Stimulated activated CD4-positive, alpha-beta T cell treated with anti-CD3 and anti-CD28 coated beads, Interleukin-2, amount 100 ng/mL, for 4 hours (primary cell): ENCODE results near the gene UBTF.

Experiments
- DNase-seq: peaks from one replicate; pipeline ENCODE4 v3.0.0-alpha.2; 2020; ENCODE audit warnings: low read depth

The UBTF gene

DNA sequence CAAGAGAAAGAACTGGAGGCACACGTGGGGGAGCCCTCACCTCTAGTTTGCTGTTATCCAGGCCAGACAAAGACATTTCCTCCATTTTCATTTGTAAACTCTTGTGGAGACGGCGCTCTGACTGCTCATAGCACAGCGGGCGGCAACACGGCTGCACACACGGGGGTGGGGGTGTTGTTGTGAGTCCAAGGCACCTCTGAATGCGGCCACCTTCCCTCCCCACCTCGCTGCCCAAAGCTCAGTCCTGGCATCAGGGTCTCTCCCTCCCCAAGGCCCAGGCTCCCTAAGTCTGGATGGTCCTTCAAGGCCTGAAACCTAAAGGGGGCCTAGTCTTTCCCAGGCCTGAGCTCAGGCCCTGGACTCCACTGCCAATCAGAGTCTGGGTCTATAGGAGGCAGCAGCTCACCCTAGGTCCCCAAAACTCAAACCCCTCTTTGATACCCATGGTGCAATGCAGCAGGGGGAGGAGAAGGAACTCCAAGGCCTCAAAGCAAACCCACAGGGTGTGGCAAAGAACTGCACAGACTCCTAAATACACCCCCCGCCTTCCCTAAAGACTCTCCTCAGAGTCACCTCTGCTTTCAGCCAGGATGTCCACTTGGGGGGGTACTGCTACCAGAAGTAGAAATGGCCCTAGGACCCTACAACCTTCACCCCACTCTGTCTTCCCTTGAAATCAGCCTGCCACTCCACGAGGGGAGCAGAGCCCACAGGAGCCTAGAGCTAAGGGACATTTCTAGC, 21.3 kb downstream of the UBTF start:
- no peak for DNase-seq

DNA sequence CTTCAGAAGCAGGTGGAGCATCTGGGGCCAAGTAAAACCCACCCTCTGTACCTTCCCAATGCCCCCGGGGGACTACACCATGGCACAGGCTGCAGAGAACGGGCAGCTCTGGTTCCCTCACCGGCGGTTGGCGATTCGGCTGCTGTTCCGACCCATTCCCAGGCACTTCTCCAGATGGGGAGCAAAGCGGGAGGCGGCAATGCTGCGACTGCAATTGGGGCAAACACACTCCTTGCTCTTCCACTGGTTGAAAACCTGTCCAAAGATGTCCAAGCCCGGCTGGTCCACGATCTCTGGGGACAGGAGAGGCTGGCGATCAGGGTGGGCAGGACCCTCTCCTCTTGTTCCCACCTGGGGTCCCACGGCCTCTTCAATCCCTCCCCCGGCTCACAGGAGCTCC, 22.4 kb downstream of the UBTF start:
- DNase-seq, result no peak

DNA sequence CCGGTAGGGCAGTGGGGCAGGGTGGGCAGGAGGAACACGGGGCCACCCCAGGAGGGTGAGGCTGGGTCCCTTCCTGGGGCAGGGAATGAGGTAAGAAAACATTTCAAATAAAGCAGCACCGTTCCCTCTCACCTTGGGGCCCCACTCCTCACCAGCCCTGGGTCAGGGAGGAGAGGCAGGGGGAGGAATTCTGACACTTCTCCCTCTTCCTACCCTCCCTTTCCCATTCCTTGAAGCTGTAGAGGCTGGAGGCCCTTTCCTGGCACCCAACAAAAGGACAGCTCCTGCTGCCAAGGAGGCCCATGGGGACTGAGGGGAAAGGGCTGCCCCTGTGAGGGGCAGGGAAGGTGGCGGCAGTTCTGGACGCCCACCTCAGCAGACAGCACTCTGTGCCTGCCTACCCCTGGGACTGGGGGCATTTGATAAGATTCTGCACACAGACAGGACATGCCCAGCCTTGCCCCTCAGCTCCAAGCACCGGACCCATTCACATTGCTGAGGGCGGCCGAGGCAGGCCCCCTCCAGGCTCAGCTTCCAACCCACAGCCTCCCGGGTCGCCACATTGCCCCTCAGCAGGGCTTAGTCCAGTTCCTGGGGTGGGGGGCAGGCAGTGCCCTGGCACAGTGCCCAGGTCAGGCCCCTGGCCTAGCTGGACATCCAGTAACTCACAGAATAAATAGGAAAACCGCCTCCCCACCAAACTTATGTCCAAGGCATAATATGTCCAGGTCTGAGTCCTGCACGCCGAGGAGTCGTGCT, 26.0 kb downstream of the UBTF start:
- DNase-seq, result no peak

GRCh38 chr17:44192750-44193149, 26.7 kb downstream of the UBTF start:
- no peak for DNase-seq

DNA sequence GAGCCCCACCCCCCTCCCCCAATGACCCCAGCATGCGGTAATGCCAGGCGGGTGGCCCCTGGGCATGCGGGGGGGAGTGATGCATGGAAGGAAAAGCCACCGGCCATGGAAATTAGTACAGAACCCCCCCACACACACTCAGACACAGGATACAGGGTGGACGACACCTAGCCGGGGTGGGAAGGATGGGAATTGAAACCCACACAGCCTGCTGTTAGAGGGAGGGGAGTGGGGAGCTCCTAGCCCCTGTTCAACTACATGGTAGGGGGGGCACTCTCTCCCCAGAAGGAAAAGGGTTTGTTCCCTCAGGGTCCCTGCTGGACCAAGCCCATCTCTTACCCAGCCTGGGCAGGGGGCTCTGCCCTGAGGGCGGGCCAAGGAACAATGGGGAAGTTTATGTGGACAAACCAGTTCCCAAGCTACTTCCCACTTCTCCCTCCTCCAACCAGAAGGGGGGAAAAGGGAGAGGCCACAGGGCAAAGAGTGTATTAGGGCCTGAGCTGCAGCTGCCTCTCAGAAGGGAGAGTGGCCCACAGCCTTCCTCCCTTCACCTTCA, 27.5 kb downstream of the UBTF start:
- no peak for DNase-seq

DNA sequence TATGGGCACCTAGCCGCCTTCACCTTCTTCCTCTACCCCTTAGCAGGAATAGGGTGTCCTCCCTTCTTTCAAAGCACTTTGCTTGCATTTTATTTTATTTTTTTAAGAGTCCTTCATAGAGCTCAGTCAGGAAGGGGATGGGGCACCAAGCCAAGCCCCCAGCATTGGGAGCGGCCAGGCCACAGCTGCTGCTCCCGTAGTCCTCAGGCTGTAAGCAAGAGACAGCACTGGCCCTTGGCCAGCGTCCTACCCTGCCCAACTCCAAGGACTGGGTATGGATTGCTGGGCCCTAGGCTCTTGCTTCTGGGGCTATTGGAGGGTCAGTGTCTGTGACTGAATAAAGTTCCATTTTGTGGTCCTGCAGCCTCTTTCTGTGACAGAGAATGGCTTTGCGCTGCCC, 28.1 kb downstream of the UBTF start:
- no peak for DNase-seq

- no peak for DNase-seq
Observed at GRCh38 chr17:44190481-44190880, 29.0 kb downstream of the UBTF start.

DNA sequence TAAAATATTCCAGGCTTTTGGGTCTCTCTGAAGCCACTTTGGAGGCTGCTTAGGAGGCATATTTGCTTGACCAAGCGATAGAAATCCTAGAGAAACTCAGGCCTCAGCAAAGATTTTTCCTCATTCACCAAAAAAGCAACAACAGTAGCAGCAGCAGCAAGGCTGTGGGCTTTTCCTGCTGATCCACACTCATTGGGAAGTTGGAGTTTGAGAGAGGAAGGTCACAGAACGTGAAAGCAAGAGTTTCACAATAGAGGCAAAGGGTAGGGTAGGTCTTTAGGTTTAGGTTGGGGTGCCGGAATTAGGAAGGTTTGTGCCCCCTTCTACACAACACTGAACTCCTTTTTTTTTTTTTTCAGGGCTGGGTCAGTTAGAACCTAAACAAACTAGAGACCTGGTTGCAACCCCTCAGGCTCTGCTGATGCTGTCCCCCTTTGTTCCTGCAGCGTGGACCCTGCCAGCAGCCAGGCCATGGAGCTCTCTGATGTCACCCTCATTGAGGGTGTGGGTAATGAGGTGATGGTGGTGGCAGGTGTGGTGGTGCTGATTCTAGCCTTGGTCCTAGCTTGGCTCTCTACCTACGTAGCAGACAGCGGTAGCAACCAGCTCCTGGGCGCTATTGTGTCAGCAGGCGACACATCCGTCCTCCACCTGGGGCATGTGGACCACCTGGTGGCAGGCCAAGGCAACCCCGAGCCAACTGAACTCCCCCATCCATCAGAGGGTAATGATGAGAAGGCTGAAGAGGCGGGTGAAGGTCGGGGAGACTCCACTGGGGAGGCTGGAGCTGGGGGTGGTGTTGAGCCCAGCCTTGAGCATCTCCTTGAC, 30.7 kb downstream of the UBTF start:
- DNase-seq, result no peak

DNA sequence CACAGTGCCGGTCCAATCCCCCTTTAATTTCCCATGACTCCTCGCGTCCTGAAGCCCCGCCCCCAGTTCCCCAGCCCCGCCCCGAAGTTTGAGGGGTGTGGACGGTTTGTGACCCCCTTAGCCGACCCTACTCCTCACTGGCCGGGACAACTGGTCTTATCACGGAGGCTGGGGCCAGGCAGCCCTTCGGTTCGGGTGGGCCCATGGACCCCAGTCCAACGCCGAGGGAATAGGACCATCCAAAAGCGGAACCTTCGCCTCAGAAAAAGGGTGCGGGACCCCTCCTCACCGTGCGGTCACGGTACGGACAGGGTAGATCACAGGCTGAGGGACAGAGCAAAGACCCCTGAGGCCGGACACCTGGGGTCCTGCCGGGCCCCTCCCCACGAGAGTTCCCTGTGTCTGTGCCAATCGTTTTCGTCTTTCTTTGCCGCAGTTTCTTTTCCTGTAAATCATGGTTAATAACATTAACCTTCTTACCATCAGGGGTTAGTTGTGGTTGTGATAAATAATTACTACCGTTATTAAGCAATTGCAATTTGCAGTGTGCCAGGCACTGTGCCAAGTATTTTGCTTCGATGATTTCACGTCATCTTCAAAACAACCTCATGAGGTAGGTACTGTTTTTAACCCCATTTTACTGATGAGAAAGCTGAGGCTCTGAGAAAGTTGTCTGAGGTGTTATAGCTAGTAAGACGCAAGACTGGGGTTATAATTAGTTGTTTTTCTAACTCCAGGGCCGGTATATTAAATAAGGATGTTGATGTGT, 32.2 kb downstream of the UBTF start:
- no peak for DNase-seq

GRCh38 chr17:44186307-44187130, 33.0 kb downstream of the UBTF start, which contains the start of gene TMUB2:
TSS of gene TMUB2 (plus strand) at chr17:44186972. CDS start at chr17:44187709, 737 bp downstream.
- DNase-seq, result peak; percentile 99

DNA sequence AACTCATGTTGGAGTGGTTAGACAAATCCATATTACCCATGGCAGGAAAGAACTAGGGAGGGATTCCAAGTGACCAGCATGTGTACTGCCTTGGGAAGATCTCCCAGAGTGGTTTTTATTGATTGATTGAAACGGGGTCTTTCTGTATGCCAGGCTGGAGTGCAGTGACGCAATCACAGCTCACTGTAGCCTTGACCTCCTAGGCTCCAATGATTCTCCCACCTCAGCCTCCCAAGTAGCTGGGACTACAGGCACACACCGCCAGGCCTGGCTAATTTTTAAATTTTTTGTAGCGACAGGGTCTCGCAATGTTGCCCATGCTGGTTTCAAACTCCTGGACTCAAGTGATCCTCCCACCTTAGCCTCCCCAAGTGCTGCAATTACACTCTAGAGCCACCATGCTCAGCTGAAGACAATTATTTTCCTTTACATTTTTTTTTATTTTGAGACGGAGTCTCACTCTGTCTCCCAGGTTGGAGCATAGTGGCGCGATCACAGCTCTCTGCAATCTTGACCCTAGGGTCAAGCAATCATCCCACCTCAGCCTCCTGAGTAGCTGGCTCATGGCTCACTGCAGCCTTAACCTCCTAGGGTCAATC, 35.2 kb downstream of the UBTF start:
- no peak for DNase-seq

GRCh38 chr17:44183024-44183423, 36.5 kb downstream of the UBTF start:
- DNase-seq, result no peak

GRCh38 chr17:44178133-44178532, 41.3 kb downstream of the UBTF start:
- DNase-seq, result no peak

- no peak for DNase-seq
Observed at GRCh38 chr17:44177640-44178039, 41.8 kb downstream of the UBTF start.

- DNase-seq, result no peak
Observed at GRCh38 chr17:44176671-44177501, 42.6 kb downstream of the UBTF start.

DNA sequence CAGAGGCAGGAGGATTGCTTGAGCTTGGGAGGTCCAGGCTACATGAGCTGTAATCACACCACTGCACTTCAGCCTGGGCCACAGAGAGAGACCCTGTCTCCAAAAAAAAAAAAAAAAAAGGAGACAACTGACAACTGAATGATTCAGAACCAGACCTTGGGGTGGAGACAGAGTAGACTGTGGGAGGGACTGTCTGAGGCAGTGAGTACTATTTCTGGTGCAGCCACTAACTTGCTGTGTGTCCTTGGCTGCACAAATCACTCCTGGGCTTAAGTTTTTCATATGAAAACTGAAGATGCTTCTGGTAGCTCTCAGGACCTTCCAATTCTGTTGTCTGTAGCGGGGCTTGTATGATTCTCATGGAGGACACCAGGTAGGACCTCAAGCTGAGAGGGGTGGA, 43.2 kb downstream of the UBTF start:
- DNase-seq, result no peak

DNA sequence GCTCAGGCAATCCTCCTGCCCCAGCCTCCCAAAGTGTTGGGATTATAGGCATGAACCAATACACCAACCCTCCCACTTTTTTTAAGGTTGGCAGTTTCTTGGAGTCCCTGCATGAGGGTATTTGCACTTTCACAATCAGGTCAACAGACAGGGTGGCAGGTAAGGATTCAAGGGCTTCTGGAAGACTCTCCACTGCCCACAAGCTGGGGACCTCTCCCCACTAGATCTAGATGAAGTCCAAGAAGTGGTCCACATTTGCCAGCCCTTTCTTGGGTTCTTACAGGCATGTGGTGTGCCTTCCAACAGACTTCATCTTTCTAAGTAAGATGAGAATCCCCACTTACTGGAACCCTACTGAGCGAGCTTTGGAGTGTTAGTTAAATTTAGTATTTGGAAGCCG, 45.0 kb downstream of the UBTF start:
- no peak for DNase-seq

DNA sequence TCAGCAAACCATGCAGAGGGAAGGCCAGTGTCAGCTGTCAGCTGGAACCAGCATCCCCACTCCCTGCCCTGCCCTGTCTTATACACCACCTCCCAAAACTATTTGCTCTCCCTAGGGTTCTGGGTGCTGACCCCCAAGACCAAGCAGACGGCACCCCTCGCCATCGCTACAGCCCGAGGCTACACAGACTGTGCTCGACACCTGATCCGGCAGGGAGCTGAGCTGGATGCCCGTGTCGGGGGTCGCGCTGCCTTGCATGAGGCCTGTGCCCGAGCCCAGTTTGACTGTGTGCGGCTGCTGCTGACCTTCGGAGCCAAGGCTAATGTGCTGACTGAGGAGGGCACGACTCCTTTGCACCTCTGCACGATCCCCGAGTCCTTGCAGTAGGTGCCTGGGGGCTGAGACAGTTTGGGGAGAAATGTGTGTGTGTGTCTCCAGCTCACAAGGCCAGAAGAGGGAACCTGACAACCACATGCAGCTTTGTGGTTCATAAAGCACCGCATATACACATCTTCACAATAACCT, 47.5 kb downstream of the UBTF start:
- no peak for DNase-seq
